Adrenal gland (tissue), 5 donors: ENCODE results near the gene MVB12A.

Experiments used
- POLR2A ChIP-seq, 2 donors: fragments of 450-650 bp; IDR thresholded peaks; one replicate each; pipeline ENCODE4 v1.6.1; 2017; ENCODE audit warnings: antibody characterized with exemption in 2 of 2, mild to moderate bottlenecking in 2 of 2, moderate library complexity in 1 of 2
- TF ChIP-seq, protein P1 (sequence below), 6 experiments: fragments of 450-650 bp in 4 of 6; fragments of 200-600 bp in 2 of 6; sonication (generic) in 1 of 6; IDR thresholded peaks; 1 replicate in 5 of 6; 2 replicates in 1 of 6; pipeline versions ENCODE4 v1.5.1 to v1.8.0; 2016 to 2021; ENCODE audit warnings: antibody characterized with exemption in 6 of 6, mild to moderate bottlenecking in 2 of 6, moderate library complexity in 1 of 6
- donor health status: DM: no; HTN: no; CAD: no.

DNA sequence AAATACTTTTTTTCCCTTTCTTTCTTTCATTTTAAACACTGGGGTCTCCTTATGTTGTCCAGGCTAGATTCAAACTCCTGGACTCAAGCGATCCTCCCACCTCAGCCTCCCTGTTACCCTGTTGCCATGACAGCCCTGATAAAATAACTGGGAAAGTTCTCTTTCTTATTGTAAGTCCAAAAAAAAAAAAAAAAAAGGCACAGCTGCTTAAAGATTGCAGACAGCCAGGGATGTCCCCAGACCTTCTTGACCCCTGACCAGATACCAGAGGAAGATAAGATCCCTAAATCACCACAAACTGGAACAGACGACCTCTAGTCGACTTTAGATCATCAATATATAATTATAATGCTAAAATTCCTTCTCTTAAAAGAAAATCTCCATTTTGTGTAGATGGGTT, 1.1 kb upstream of the MVB12A start:
- TF ChIP-seq, protein P1, sequence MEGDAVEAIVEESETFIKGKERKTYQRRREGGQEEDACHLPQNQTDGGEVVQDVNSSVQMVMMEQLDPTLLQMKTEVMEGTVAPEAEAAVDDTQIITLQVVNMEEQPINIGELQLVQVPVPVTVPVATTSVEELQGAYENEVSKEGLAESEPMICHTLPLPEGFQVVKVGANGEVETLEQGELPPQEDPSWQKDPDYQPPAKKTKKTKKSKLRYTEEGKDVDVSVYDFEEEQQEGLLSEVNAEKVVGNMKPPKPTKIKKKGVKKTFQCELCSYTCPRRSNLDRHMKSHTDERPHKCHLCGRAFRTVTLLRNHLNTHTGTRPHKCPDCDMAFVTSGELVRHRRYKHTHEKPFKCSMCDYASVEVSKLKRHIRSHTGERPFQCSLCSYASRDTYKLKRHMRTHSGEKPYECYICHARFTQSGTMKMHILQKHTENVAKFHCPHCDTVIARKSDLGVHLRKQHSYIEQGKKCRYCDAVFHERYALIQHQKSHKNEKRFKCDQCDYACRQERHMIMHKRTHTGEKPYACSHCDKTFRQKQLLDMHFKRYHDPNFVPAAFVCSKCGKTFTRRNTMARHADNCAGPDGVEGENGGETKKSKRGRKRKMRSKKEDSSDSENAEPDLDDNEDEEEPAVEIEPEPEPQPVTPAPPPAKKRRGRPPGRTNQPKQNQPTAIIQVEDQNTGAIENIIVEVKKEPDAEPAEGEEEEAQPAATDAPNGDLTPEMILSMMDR (IDR thresholded peaks at IDR 0.05): no peak
- no peak for TF ChIP-seq POLR2A (IDR thresholded peaks at IDR 0.05)
